GM12878 (cell line): ENCODE data around the gene CYP1B1. TPM values are rescaled to one million over a fixed set of nuclear protein-coding genes. Genes with fewer than 3 reads are reported as not detected.

Experiments used
- ATAC-seq: fragments of 200-7000 bp; cut with Tn5 transposase; 3 replicates; pipeline ENCODE4 v1.9.1; 2020; ENCODE audit warnings: mild to moderate bottlenecking, moderate library complexity
- BruUV-seq: library from RNA; stranded (reverse); fragments of 400-500 nt; replicated peaks from 2 replicates; lab custom pipeline; 2021; lab: Mats Ljungman, UMichigan
- CTCF ChIA-PET: fragments of 300-600 bp; sonication (Branson Sonifier 250); formaldehyde crosslinking; extraction: SDS; loops from one replicate; lab custom pipeline; 2021; ENCODE audit warnings: inconsistent platforms; lab: Yijun Ruan, JAX
- POLR2A ChIA-PET: fragments of 350-600 bp; formaldehyde crosslinking; extraction: SDS; loops from one replicate; lab custom pipeline; 2021; ENCODE audit warnings: inconsistent platforms; lab: Charles Lee
- RAD21 ChIA-PET: fragments of 300-600 bp; sonication (Branson Sonifier 250); formaldehyde crosslinking; loops from one replicate; lab custom pipeline; 2023; ENCODE audit warnings: antibody characterized with exemption; ENCODE audit not compliant: unreplicated experiment; lab: Charles Lee
- SMC1A ChIA-PET: fragments of 300-600 bp; sonication (Branson Sonifier 250); formaldehyde crosslinking; loops from one replicate; lab custom pipeline; 2023; ENCODE audit not compliant: unreplicated experiment, uncharacterized antibody; lab: Charles Lee
- DNase-seq: peaks from one replicate; pipeline ENCODE4 v3.0.0-alpha.2; 2011; ENCODE audit warnings: low read depth, low spot score
- FAIRE-seq: peaks from 3 replicates; lab custom pipeline; 2011; peaks lifted over from hg19 to GRCh38; lab: Jason Lieb, UNC
- H2AFZ ChIP-seq: 2 replicates; pipeline ENCODE4 v1.6.0; 2011; ENCODE audit warnings: low read depth, low read length, control low read depth; ENCODE audit not compliant: control insufficient read depth
- H3K27ac ChIP-seq: 2 replicates; pipeline ENCODE4 v1.5.1; 2011; ENCODE audit warnings: control low read depth; ENCODE audit not compliant: control insufficient read depth, insufficient read depth
- H3K27me3 ChIP-seq, 2 experiments: replicated peaks in 1 of 2; 2 replicates each; pipeline versions ENCODE4 v1.6.0 to v1.6.1; 2011; ENCODE audit warnings: low read length in 1 of 2; ENCODE audit not compliant: control insufficient read depth in 2 of 2, insufficient read depth in 2 of 2
- H3K36me3 ChIP-seq, 2 experiments: 2 replicates each; pipeline ENCODE4 v1.5.1; 2011; ENCODE audit warnings: low read length in 1 of 2; ENCODE audit not compliant: control insufficient read depth in 2 of 2, insufficient read depth in 2 of 2
- H3K4me1 ChIP-seq: 2 replicates; pipeline ENCODE4 v1.6.1; 2011; ENCODE audit warnings: mild to moderate bottlenecking, low read length, moderate library complexity, mixed read lengths; ENCODE audit not compliant: control insufficient read depth, insufficient read depth
- H3K4me2 ChIP-seq: 2 replicates; pipeline ENCODE4 v1.6.0; 2011; ENCODE audit warnings: control low read depth; ENCODE audit not compliant: control insufficient read depth, insufficient read depth
- H3K4me3 ChIP-seq: fragments of 200-600 bp; sonication (generic); 2 replicates; pipeline ENCODE4 v1.5.1; 2016
- H3K79me2 ChIP-seq: 2 replicates; pipeline ENCODE4 v1.6.0; 2011; ENCODE audit warnings: low read length; ENCODE audit not compliant: control insufficient read depth, insufficient read depth
- H3K9ac ChIP-seq: 2 replicates; pipeline ENCODE4 v1.8.0; 2011; ENCODE audit warnings: low read length, control low read depth, mixed read lengths; ENCODE audit not compliant: control insufficient read depth, insufficient read depth
- H3K9me3 ChIP-seq: replicated peaks from 3 replicates; pipeline ENCODE4 v1.5.1; 2011; ENCODE audit warnings: mild to moderate bottlenecking, low read length; ENCODE audit not compliant: control insufficient read depth, insufficient read depth
- H4K20me1 ChIP-seq: 2 replicates; pipeline ENCODE4 v1.6.0; 2011; ENCODE audit not compliant: control insufficient read depth, insufficient read depth
- DPF2 ChIP-seq: fragments of 450-650 bp; IDR thresholded peaks from 2 replicates; pipeline ENCODE4 v1.6.1; 2017; ENCODE audit warnings: mild to moderate bottlenecking
- EGR1 ChIP-seq, 2 experiments: IDR thresholded peaks; 1 replicate in 1 of 2; 2 replicates in 1 of 2; pipeline ENCODE4 v1.6.1; 2011 to 2012; ENCODE audit warnings: low read depth in 2 of 2, low read length in 2 of 2, borderline replicate concordance in 1 of 2, mild to moderate bottlenecking in 1 of 2, moderate library complexity in 1 of 2
- ESRRA ChIP-seq: IDR thresholded peaks from 2 replicates; pipeline ENCODE4 v1.6.1; 2012; ENCODE audit warnings: mild to moderate bottlenecking, low read length, improper control_type of control experiment
- GABPA ChIP-seq: IDR thresholded peaks from 2 replicates; pipeline ENCODE4 v1.6.1; 2014; ENCODE audit warnings: antibody characterized with exemption, low read depth, mild to moderate bottlenecking, inconsistent platforms
- KAT2A ChIP-seq: conservative IDR thresholded peaks from 2 replicates; pipeline ENCODE4 v1.6.1; 2011; ENCODE audit warnings: low read depth, low read length; ENCODE audit not compliant: control insufficient read depth
- LARP7 ChIP-seq: fragments of 450-650 bp; IDR thresholded peaks from 2 replicates; pipeline ENCODE4 v1.6.1; 2017; ENCODE audit warnings: mild to moderate bottlenecking
- MEF2A ChIP-seq: IDR thresholded peaks from 2 replicates; pipeline ENCODE4 v1.6.1; 2011; ENCODE audit warnings: low read depth, mild to moderate bottlenecking, low read length, moderate library complexity; ENCODE audit not compliant: insufficient read depth
- NFYA ChIP-seq: IDR thresholded peaks from 2 replicates; pipeline ENCODE4 v1.6.1; 2011; ENCODE audit warnings: low read depth, mild to moderate bottlenecking, low read length, improper control_type of control experiment, borderline replicate concordance
- PAX5 ChIP-seq: IDR thresholded peaks from 2 replicates; pipeline ENCODE4 v1.6.1; 2011; ENCODE audit warnings: low read depth, low read length, borderline replicate concordance
- RUNX3 ChIP-seq: IDR thresholded peaks from 2 replicates; pipeline ENCODE4 v1.6.1; 2012; ENCODE audit warnings: low read length, inconsistent platforms
- SMAD1 ChIP-seq: fragments of 450-650 bp; IDR thresholded peaks from 2 replicates; pipeline ENCODE4 v1.6.1; 2018; ENCODE audit warnings: mild to moderate bottlenecking, low read depth; ENCODE audit not compliant: partially characterized antibody
- TARDBP ChIP-seq: IDR thresholded peaks from 2 replicates; pipeline ENCODE4 v1.6.1; 2016; ENCODE audit warnings: borderline replicate concordance
- TBL1XR1 ChIP-seq: IDR thresholded peaks from 2 replicates; pipeline ENCODE4 v1.6.1; 2012; ENCODE audit warnings: low read depth, low read length, improper control_type of control experiment
- ZNF24 ChIP-seq: fragments of 450-650 bp; IDR thresholded peaks from 2 replicates; pipeline ENCODE4 v1.6.1; 2017; ENCODE audit warnings: antibody characterized with exemption, mild to moderate bottlenecking
- ZSCAN29 ChIP-seq: fragments of 450-650 bp; IDR thresholded peaks from 2 replicates; pipeline ENCODE4 v1.6.1; 2017; ENCODE audit warnings: mild to moderate bottlenecking, moderate library complexity
- WGBS: methylation state at CpG from one replicate; pipeline ENCODE4 v1.1.6; 2016; ENCODE audit warnings: low lambda C conversion rate; ENCODE audit not compliant: insufficient replicate concordance, insufficient coverage; ENCODE audit errors: missing lambda C conversion rate; 5-methylcytosine and 5-hydroxymethylcytosine counted together
- in situ Hi-C: fragments of 300-500 bp; cut with MboI; formaldehyde crosslinking; loops from 9 replicates; pipeline ENCODE4 v1.14.3; 2018; ENCODE audit warnings: mixed read lengths
- intact Hi-C: fragments of 100-400 bp; cut with micrococcal nuclease; formaldehyde crosslinking; loops from one replicate; pipeline ENCODE4 v1.14.2; 2022; ENCODE audit not compliant: unreplicated experiment
- polyA plus RNA-seq, 11 experiments: library from polyadenylated mRNA; depleted of rRNA in 4 of 11; unstranded in 6 of 11; stranded (reverse) in 5 of 11; fragments of >200 nt; fragmentation: Nextera tagmentation in 4 of 11; fragmentation: Illumina TruSeq in 1 of 11; extraction: Ambion mirVana in 4 of 11; extraction: Trizol in 1 of 11; gene quantifications; 1 replicate in 1 of 11; 2 replicates in 10 of 11; pipeline versions ENCODE4 v1.2.1 to v1.2.3, GENCODE V29; 2011 to 2016; ENCODE audit warnings: inconsistent platforms in 2 of 11, missing spikeins in 2 of 11, low read depth in 1 of 11
- total RNA-seq, 4 experiments: library from RNA; depleted of rRNA in 3 of 4; stranded (reverse); fragments of >200 nt in 3 of 4; fragmentation: Illumina TruSeq in 1 of 4; extraction: Trizol in 1 of 4; gene quantifications; 2 replicates each; pipeline versions ENCODE4 v1.2.1 to v1.2.3, GENCODE V29; 2013 to 2021
- TF ChIP-seq, protein P1 (sequence below): fragments of 450-650 bp; IDR thresholded peaks from 2 replicates; pipeline ENCODE4 v1.6.1; 2017; ENCODE audit warnings: low read depth, mild to moderate bottlenecking, moderate library complexity
- TF ChIP-seq, protein P2 (sequence below): IDR thresholded peaks from 2 replicates; pipeline ENCODE4 v1.6.1; 2011; ENCODE audit warnings: mild to moderate bottlenecking, low read depth, low read length, moderate library complexity; ENCODE audit not compliant: insufficient replicate concordance

CYP1B1 gene
- total and polyA plus RNA-seq, 10 of the 15 experiments (the other 5 are each of a cell fraction or from before 2014, with no cell fraction given): 0.35 to 29.7 (median 3.4) TPM

- no peak overlapping the region for H3K27ac ChIP-seq
- no peak overlapping the region for H3K9ac ChIP-seq
- POLR2A ChIA-PET: no interaction called here
- no peaks in the 10 kb centered on the region for H3K79me2 ChIP-seq
- H3K4me1 ChIP-seq: peaks cover under 1% of the 10 kb centered on the region; the same call in 1 of the 2 replicates
- H3K27me3 ChIP-seq: no peaks in the 10 kb centered on the region
- 46% methylated on average over 1 of the region's 1 CpG for WGBS
- CTCF ChIA-PET: no interaction called here
- BruUV-seq: no TSS peak
- no peaks in the 10 kb centered on the region for H4K20me1 ChIP-seq
- intact Hi-C loops: no loop called here
- DNase-seq: no peak
- no peaks in the 10 kb centered on the region for H3K36me3 ChIP-seq
- H3K9me3 ChIP-seq: peaks cover 13% of the 10 kb centered on the region; the same call in 2 of the 3 replicates
- no peak for TF ChIP-seq MEF2A
- TF ChIP-seq ESRRA: no peak
- TF ChIP-seq, all 136 proteins: peak for 0
- ChIA-PET SMC1A (no interaction called here), RAD21 (no interaction called here)
- FAIRE-seq (no peak), ATAC-seq (no peak)
- Histone ChIP-seq H2AFZ (no peak overlapping the region), H3K4me3 (no peak overlapping the region), H3K4me2 (no peak overlapping the region)
- in situ Hi-C loops: no loop called here
Measured at GRCh38 chr2:38123911-38124310, 48.0 kb upstream of the CYP1B1 start.

GRCh38 chr2:38122344-38122743, 46.4 kb upstream of the CYP1B1 start:
- DNase-seq (no peak), FAIRE-seq (no peak), ATAC-seq (no peak)
- ChIA-PET SMC1A (interaction anchor here (0.6 to 1.3 kb wide), 3 partner anchors 20 to 144 kb away, joined by 3 to 4 read pairs (median 3); no protein-coding TSS in a partner anchor), RAD21 (no interaction called here), POLR2A (interaction anchor here (0.7 kb wide), 1 partner anchor 12 kb away, joined by 3 read pairs; no protein-coding TSS in a partner anchor), CTCF (interaction anchor here (0.6 to 1.6 kb wide), 5 partner anchors 13 to 386 kb away, joined by 3 to 6 read pairs (median 5); no protein-coding TSS in a partner anchor)
- intact Hi-C loops: no loop called here
- Histone ChIP-seq H3K4me3 (no peak overlapping the region), H3K4me2 (no peak overlapping the region), H3K9ac (no peak overlapping the region), H3K36me3 (no peaks in the 10 kb centered on the region), H3K4me1 (no peaks in the 10 kb centered on the region), H4K20me1 (no peaks in the 10 kb centered on the region), H3K27ac (no peak overlapping the region), H2AFZ (no peak overlapping the region), H3K9me3 (peaks cover 9% of the 10 kb centered on the region; the same call in 2 of the 3 replicates), H3K27me3 (no peaks in the 10 kb centered on the region), H3K79me2 (no peaks in the 10 kb centered on the region)
- no TSS peak for BruUV-seq
- 74% methylated on average over 7 of the region's 7 CpGs for WGBS
- in situ Hi-C loops: no loop called here
- TF ChIP-seq SMAD1: no peak
- TF ChIP-seq LARP7: no peak
- TF ChIP-seq RUNX3: no peak
- no peak for TF ChIP-seq EGR1 (IDR thresholded peaks at IDR 0.05; ENCODE audit: borderline replicate concordance in 1 of 2, low read depth in 2 of 2, low read length in 2 of 2)
- no peak for TF ChIP-seq ZSCAN29
- no peak for TF ChIP-seq TBL1XR1
- TF ChIP-seq, protein P1, sequence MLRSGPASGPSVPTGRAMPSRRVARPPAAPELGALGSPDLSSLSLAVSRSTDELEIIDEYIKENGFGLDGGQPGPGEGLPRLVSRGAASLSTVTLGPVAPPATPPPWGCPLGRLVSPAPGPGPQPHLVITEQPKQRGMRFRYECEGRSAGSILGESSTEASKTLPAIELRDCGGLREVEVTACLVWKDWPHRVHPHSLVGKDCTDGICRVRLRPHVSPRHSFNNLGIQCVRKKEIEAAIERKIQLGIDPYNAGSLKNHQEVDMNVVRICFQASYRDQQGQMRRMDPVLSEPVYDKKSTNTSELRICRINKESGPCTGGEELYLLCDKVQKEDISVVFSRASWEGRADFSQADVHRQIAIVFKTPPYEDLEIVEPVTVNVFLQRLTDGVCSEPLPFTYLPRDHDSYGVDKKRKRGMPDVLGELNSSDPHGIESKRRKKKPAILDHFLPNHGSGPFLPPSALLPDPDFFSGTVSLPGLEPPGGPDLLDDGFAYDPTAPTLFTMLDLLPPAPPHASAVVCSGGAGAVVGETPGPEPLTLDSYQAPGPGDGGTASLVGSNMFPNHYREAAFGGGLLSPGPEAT: no peak
- no peak for TF ChIP-seq GABPA
- no peak for TF ChIP-seq KAT2A
- TF ChIP-seq, protein P2, sequence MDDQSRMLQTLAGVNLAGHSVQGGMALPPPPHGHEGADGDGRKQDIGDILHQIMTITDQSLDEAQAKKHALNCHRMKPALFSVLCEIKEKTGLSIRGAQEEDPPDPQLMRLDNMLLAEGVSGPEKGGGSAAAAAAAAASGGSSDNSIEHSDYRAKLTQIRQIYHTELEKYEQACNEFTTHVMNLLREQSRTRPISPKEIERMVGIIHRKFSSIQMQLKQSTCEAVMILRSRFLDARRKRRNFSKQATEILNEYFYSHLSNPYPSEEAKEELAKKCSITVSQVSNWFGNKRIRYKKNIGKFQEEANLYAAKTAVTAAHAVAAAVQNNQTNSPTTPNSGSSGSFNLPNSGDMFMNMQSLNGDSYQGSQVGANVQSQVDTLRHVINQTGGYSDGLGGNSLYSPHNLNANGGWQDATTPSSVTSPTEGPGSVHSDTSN: no peak
- no peak for TF ChIP-seq ZNF24
- TF ChIP-seq TARDBP: no peak
- TF ChIP-seq DPF2: no peak
- no peak for TF ChIP-seq NFYA
- no peak for TF ChIP-seq MEF2A
- TF ChIP-seq PAX5: no peak
